GM21786 (cell line): Measurements from ENCODE around the gene TRIP13.

Experiments used
- ATAC-seq: cut with Tn5 transposase; IDR thresholded peaks from one replicate; pipeline ENCODE4 v1.9.1; 2021; ENCODE audit not compliant: unreplicated experiment

TRIP13 gene

GRCh38 chr5:949815-950560, 57.3 kb downstream of the TRIP13 start:
- ATAC-seq, result no peak

- ATAC-seq, result no peak
Observed at GRCh38 chr5:951940-952596, 59.4 kb downstream of the TRIP13 start.

- no peak for ATAC-seq
Observed at GRCh38 chr5:952597-953271, 60.0 kb downstream of the TRIP13 start.

- no peak for ATAC-seq
Observed at GRCh38 chr5:953535-954449, 61.1 kb downstream of the TRIP13 start.

- no peak for ATAC-seq
Observed at GRCh38 chr5:955886-956761, 63.4 kb downstream of the TRIP13 start.

GRCh38 chr5:956941-957747, 64.5 kb downstream of the TRIP13 start:
- peak; percentile 76 for ATAC-seq

- ATAC-seq, result no peak
Observed at GRCh38 chr5:957748-958485, 65.2 kb downstream of the TRIP13 start.

- no peak for ATAC-seq
Observed at GRCh38 chr5:958701-959571, 66.3 kb downstream of the TRIP13 start.

GRCh38 chr5:959581-960531, 67.2 kb downstream of the TRIP13 start:
- no peak for ATAC-seq

GRCh38 chr5:960551-960950, 67.9 kb downstream of the TRIP13 start:
- no peak for ATAC-seq

GRCh38 chr5:961002-961710, 68.5 kb downstream of the TRIP13 start:
- no peak for ATAC-seq

- no peak for ATAC-seq
Observed at GRCh38 chr5:961711-962240, 69.1 kb downstream of the TRIP13 start.

- ATAC-seq, result no peak
Observed at GRCh38 chr5:962386-962785, 69.7 kb downstream of the TRIP13 start.

- no peak for ATAC-seq
Observed at GRCh38 chr5:962801-963200, 70.1 kb downstream of the TRIP13 start.

GRCh38 chr5:963310-963672, 70.6 kb downstream of the TRIP13 start:
- peak; percentile 27 for ATAC-seq
